HepG2 (cell line): ENCODE results near the gene CBLN3.

ENCODE experiments used
- CREM ChIP-seq, 2 experiments: sonication (generic) in 1 of 2; formaldehyde crosslinking in 1 of 2; IDR thresholded peaks; 2 replicates each; pipeline versions ENCODE4 v1.4.0 to v1.6.1; 2016 to 2020; ENCODE audit warnings: antibody characterized with exemption in 1 of 2, mild to moderate bottlenecking in 1 of 2, missing genetic modification reagents in 1 of 2
- CTCF ChIP-seq: sonication (generic); formaldehyde crosslinking; IDR thresholded peaks from 2 replicates; pipeline ENCODE4 v1.5.0; 2020; ENCODE audit warnings: mild to moderate bottlenecking, missing genetic modification reagents, moderate library complexity
- KAT7 ChIP-seq: IDR thresholded peaks from 2 replicates; pipeline ENCODE4 v1.6.1; 2018; ENCODE audit warnings: borderline replicate concordance, missing compliant biosample characterization
- PHF8 ChIP-seq: sonication (generic); formaldehyde crosslinking; IDR thresholded peaks from 2 replicates; pipeline ENCODE4 v1.5.0; 2020; ENCODE audit warnings: missing genetic modification reagents
- POLR2AphosphoS5 ChIP-seq: IDR thresholded peaks from 2 replicates; pipeline ENCODE4 v1.6.1; 2012; ENCODE audit warnings: low read depth, low read length
- SETDB1 ChIP-seq: sonication (generic); formaldehyde crosslinking; IDR thresholded peaks from 2 replicates; pipeline ENCODE4 v1.5.1; 2020; ENCODE audit warnings: missing genetic modification reagents, mild to moderate bottlenecking, borderline replicate concordance
- ZBTB1 ChIP-seq: sonication (generic); formaldehyde crosslinking; IDR thresholded peaks from 2 replicates; pipeline ENCODE4 v1.4.0; 2020; ENCODE audit warnings: missing genetic modification reagents, borderline replicate concordance
- ZNF737 ChIP-seq: sonication (generic); formaldehyde crosslinking; IDR thresholded peaks from 2 replicates; pipeline ENCODE4 v1.5.0; 2020; ENCODE audit warnings: missing genetic modification reagents, mild to moderate bottlenecking, borderline replicate concordance

- TF ChIP-seq ZNF737 (no peak), CTCF (CRISPR knock-in tag) (no peak), CREM (IDR thresholded peaks at IDR 0.05) (no peak), CREM (CRISPR knock-in tag; IDR thresholded peaks at IDR 0.05) (no peak), SETDB1 (no peak), KAT7 (CRISPR knock-in tag) (no peak), PHF8 (CRISPR knock-in tag) (no peak), POLR2AphosphoS5 (no peak), ZBTB1 (CRISPR knock-in tag) (no peak; the same call in 1 of the 2 replicates)
Measured at GRCh38 chr14:24441904-24442239, 12.4 kb upstream of the CBLN3 start.
